WTC11 (cell line): ENCODE data around the gene ABCB1.

Experiments
- KAT7 ChIP-seq: sonication (generic); formaldehyde crosslinking; IDR thresholded peaks from 2 replicates; pipeline ENCODE4 v1.8.1; 2023; ENCODE audit warnings: missing genetic modification reagents, mild to moderate bottlenecking, borderline replicate concordance
- NFE2L1 ChIP-seq: sonication (generic); formaldehyde crosslinking; IDR thresholded peaks from 2 replicates; pipeline ENCODE4 v1.8.1; 2023; ENCODE audit warnings: missing genetic modification reagents
- NR2C2 ChIP-seq: sonication (generic); formaldehyde crosslinking; IDR thresholded peaks from 2 replicates; pipeline ENCODE4 v1.8.0; 2022; ENCODE audit warnings: mild to moderate bottlenecking, missing genetic modification reagents
- SMAD3 ChIP-seq: sonication (generic); formaldehyde crosslinking; IDR thresholded peaks from 2 replicates; pipeline ENCODE4 v1.8.0; 2022; ENCODE audit warnings: missing genetic modification reagents, mild to moderate bottlenecking, borderline replicate concordance
- TCF7 ChIP-seq: sonication (generic); formaldehyde crosslinking; IDR thresholded peaks from 2 replicates; pipeline ENCODE4 v1.8.0; 2022; ENCODE audit warnings: mild to moderate bottlenecking, low read depth, missing genetic modification reagents, moderate library complexity
- TF ChIP-seq, protein P1 (sequence below): sonication (generic); formaldehyde crosslinking; IDR thresholded peaks from 2 replicates; pipeline ENCODE4 v1.8.0; 2022; ENCODE audit warnings: mild to moderate bottlenecking, missing genetic modification reagents
- TF ChIP-seq, protein P2 (sequence below): sonication (generic); formaldehyde crosslinking; IDR thresholded peaks from 2 replicates; pipeline ENCODE4 v1.8.1; 2023; ENCODE audit warnings: mild to moderate bottlenecking, missing genetic modification reagents
- TF ChIP-seq, protein P3 (sequence below): sonication (generic); formaldehyde crosslinking; IDR thresholded peaks from 2 replicates; pipeline ENCODE4 v1.8.1; 2023; ENCODE audit warnings: mild to moderate bottlenecking, missing genetic modification reagents, moderate library complexity
- TF ChIP-seq, protein P4 (sequence below): sonication (generic); formaldehyde crosslinking; IDR thresholded peaks from 2 replicates; pipeline ENCODE4 v1.8.1; 2022; ENCODE audit warnings: low read depth, mild to moderate bottlenecking, moderate library complexity, missing genetic modification reagents, borderline replicate concordance
- TF ChIP-seq, protein P5 (sequence below): fragments of 200-600 bp; IDR thresholded peaks from 2 replicates; pipeline ENCODE4 v1.8.0; 2022; ENCODE audit warnings: antibody characterized with exemption

DNA sequence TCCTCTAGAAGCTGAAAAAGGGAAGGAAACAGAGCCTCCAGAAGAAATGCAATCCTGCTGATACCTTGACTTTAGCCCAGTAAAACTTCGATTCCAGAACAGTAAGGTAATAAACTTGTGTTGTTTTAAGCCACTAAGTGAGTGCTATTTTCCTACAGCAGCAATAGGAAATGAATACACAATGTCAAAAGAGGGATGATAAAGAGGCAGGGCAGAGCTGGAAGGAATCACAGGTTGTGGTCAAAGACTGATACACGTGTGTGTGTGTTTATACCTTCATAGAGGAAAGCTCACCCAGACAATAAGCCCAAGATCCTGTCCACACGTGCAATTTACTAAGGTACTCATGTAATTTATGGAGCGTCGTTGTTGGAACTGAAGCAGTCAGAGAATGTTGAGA, 9.5 kb downstream of the ABCB1 start:
- TF ChIP-seq, protein P1, sequence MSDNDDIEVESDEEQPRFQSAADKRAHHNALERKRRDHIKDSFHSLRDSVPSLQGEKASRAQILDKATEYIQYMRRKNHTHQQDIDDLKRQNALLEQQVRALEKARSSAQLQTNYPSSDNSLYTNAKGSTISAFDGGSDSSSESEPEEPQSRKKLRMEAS (CRISPR knock-in tag) = no peak
- no peak for TF ChIP-seq NFE2L1 (CRISPR knock-in tag)
- TF ChIP-seq, protein P2, sequence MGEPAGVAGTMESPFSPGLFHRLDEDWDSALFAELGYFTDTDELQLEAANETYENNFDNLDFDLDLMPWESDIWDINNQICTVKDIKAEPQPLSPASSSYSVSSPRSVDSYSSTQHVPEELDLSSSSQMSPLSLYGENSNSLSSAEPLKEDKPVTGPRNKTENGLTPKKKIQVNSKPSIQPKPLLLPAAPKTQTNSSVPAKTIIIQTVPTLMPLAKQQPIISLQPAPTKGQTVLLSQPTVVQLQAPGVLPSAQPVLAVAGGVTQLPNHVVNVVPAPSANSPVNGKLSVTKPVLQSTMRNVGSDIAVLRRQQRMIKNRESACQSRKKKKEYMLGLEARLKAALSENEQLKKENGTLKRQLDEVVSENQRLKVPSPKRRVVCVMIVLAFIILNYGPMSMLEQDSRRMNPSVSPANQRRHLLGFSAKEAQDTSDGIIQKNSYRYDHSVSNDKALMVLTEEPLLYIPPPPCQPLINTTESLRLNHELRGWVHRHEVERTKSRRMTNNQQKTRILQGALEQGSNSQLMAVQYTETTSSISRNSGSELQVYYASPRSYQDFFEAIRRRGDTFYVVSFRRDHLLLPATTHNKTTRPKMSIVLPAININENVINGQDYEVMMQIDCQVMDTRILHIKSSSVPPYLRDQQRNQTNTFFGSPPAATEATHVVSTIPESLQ (CRISPR knock-in tag) = no peak
- TF ChIP-seq KAT7 (CRISPR knock-in tag) = no peak
- TF ChIP-seq SMAD3 (CRISPR knock-in tag) = no peak
- TF ChIP-seq TCF7 = no peak
- TF ChIP-seq, protein P3, sequence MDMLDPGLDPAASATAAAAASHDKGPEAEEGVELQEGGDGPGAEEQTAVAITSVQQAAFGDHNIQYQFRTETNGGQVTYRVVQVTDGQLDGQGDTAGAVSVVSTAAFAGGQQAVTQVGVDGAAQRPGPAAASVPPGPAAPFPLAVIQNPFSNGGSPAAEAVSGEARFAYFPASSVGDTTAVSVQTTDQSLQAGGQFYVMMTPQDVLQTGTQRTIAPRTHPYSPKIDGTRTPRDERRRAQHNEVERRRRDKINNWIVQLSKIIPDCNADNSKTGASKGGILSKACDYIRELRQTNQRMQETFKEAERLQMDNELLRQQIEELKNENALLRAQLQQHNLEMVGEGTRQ (CRISPR knock-in tag) = no peak
- TF ChIP-seq, protein P4, sequence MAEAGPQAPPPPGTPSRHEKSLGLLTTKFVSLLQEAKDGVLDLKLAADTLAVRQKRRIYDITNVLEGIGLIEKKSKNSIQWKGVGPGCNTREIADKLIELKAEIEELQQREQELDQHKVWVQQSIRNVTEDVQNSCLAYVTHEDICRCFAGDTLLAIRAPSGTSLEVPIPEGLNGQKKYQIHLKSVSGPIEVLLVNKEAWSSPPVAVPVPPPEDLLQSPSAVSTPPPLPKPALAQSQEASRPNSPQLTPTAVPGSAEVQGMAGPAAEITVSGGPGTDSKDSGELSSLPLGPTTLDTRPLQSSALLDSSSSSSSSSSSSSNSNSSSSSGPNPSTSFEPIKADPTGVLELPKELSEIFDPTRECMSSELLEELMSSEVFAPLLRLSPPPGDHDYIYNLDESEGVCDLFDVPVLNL = no peak
- TF ChIP-seq, protein P5, sequence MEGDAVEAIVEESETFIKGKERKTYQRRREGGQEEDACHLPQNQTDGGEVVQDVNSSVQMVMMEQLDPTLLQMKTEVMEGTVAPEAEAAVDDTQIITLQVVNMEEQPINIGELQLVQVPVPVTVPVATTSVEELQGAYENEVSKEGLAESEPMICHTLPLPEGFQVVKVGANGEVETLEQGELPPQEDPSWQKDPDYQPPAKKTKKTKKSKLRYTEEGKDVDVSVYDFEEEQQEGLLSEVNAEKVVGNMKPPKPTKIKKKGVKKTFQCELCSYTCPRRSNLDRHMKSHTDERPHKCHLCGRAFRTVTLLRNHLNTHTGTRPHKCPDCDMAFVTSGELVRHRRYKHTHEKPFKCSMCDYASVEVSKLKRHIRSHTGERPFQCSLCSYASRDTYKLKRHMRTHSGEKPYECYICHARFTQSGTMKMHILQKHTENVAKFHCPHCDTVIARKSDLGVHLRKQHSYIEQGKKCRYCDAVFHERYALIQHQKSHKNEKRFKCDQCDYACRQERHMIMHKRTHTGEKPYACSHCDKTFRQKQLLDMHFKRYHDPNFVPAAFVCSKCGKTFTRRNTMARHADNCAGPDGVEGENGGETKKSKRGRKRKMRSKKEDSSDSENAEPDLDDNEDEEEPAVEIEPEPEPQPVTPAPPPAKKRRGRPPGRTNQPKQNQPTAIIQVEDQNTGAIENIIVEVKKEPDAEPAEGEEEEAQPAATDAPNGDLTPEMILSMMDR = no peak
- no peak for TF ChIP-seq NR2C2 (CRISPR knock-in tag)
